ENCODE results near the gene PDLIM3.

PDLIM3 gene, protein sequence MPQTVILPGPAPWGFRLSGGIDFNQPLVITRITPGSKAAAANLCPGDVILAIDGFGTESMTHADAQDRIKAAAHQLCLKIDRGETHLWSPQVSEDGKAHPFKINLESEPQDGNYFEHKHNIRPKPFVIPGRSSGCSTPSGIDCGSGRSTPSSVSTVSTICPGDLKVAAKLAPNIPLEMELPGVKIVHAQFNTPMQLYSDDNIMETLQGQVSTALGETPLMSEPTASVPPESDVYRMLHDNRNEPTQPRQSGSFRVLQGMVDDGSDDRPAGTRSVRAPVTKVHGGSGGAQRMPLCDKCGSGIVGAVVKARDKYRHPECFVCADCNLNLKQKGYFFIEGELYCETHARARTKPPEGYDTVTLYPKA

DNA sequence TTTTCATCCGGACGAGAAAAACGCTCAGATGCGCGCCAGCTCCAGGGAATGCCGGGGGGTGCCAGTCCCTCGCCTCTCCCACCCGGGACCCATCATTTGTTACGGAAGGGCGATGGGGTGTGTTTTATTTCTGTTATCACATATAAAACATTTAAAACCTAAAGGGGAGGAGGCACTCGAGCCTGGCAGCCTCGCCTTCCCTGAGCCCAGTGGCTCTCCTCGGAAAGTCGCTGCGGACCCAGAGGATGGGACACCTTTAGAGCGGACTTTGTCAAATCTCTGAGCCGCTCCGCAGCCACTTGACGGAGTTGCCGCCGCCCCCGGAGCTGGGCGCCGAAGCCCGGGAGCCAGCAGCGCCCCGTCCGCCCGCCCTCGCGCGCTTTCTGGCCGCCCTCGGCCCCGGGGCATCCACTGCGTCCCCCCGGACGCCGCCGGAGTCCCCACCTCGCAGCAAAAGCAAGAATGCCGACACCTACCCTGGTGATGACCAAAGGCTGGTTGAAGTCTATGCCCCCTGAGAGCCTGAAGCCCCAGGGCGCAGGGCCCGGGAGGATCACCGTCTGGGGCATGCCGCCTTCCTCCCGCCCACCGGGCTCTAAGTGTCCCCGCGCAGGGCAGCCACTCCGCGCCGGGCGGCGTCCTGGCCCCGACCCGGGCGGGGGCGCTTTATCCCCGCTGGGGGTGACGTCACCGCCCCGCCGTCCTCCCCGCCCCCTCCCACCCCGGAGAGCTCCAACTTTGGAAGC is at the start of gene PDLIM3:
TSS of gene PDLIM3 (minus strand) at position 642 of the 746 bp plus-strand sequence. CDS start at position 569, 73 bp downstream.
- Histone ChIP-seq H3K27me3 (ENCODE audit: control insufficient read depth, low read length) (peaks cover 27% of the 10 kb centered on the region), H3K27ac (ENCODE audit: low read depth, low read length) (no peak within 1 kb of the TSS), H3K36me3 (ENCODE audit: control insufficient read depth, low read length) (no peaks in the 10 kb centered on the region), H3K4me3 (ENCODE audit: low read length) (no peak within 1 kb of the TSS), H3K4me1 (ENCODE audit: control insufficient read depth, low read length) (no peaks in the 10 kb centered on the region), H3K4me2 (ENCODE audit: low read length) (no peak within 1 kb of the TSS), H3K9me3 (ENCODE audit: control insufficient read depth, insufficient read depth, low read length) (no peaks in the 10 kb centered on the region), H3F3A (ENCODE audit: control insufficient read depth, insufficient read depth) (no peaks in the 10 kb centered on the region), H3K79me2 (ENCODE audit: control insufficient read depth, low read length) (no peaks in the 10 kb centered on the region), H3K9me2 (replicated peaks; ENCODE audit: control insufficient read depth, low read length) (no peaks in the 10 kb centered on the region), H4K20me1 (ENCODE audit: control insufficient read depth, insufficient read depth, low read depth, low read length) (no peaks in the 10 kb centered on the region)
- TF ChIP-seq EZH2phosphoT487 (IDR thresholded peaks at IDR 0.05; ENCODE audit: borderline replicate concordance, low read length) = no peak
- TF ChIP-seq, protein P1, sequence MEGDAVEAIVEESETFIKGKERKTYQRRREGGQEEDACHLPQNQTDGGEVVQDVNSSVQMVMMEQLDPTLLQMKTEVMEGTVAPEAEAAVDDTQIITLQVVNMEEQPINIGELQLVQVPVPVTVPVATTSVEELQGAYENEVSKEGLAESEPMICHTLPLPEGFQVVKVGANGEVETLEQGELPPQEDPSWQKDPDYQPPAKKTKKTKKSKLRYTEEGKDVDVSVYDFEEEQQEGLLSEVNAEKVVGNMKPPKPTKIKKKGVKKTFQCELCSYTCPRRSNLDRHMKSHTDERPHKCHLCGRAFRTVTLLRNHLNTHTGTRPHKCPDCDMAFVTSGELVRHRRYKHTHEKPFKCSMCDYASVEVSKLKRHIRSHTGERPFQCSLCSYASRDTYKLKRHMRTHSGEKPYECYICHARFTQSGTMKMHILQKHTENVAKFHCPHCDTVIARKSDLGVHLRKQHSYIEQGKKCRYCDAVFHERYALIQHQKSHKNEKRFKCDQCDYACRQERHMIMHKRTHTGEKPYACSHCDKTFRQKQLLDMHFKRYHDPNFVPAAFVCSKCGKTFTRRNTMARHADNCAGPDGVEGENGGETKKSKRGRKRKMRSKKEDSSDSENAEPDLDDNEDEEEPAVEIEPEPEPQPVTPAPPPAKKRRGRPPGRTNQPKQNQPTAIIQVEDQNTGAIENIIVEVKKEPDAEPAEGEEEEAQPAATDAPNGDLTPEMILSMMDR (IDR thresholded peaks at IDR 0.05; ENCODE audit: low read depth, low read length, poor library complexity, severe bottlenecking) = no peak

DNA sequence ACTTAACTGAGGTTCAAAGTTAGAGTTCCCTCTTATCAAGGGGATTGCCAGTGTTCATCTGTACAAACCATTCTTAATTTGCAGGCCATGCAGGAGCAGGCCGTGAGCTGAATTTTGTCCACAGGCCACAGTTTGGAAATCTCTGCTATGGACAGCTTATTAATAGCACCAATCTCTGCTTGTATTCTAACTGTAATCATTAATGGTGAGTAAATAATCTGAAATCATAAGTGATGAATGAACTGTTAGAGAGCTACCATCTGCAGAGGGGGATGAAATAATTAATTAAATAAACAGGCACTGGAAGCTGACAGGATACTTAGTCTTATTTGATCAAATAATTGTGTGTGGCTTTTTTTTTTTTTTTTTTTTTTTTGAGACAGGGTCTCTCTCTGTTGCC is 48.5 kb upstream of the PDLIM3 start:
- Histone ChIP-seq H3K9me2 (replicated peaks; ENCODE audit: control insufficient read depth, low read length) (no peaks in the 10 kb centered on the region), H4K20me1 (ENCODE audit: control insufficient read depth, insufficient read depth, low read depth, low read length) (no peaks in the 10 kb centered on the region), H3K36me3 (ENCODE audit: control insufficient read depth, low read length) (no peaks in the 10 kb centered on the region), H3K27ac (ENCODE audit: low read depth, low read length) (no peak overlapping the region), H3K4me2 (ENCODE audit: low read length) (no peak overlapping the region), H3F3A (ENCODE audit: control insufficient read depth, insufficient read depth) (no peaks in the 10 kb centered on the region), H3K4me1 (ENCODE audit: control insufficient read depth, low read length) (peaks cover 7% of the 10 kb centered on the region; the same call in 1 of the 2 replicates), H3K9me3 (ENCODE audit: control insufficient read depth, insufficient read depth, low read length) (no peaks in the 10 kb centered on the region), H3K4me3 (ENCODE audit: low read length) (no peak overlapping the region), H3K79me2 (ENCODE audit: control insufficient read depth, low read length) (no peaks in the 10 kb centered on the region), H3K27me3 (ENCODE audit: control insufficient read depth, low read length) (peaks cover 29% of the 10 kb centered on the region)
- TF ChIP-seq, protein P1 (IDR thresholded peaks at IDR 0.05; ENCODE audit: low read depth, low read length, poor library complexity, severe bottlenecking) = no peak
- TF ChIP-seq EZH2phosphoT487 (IDR thresholded peaks at IDR 0.05; ENCODE audit: borderline replicate concordance, low read length) = no peak

- H3K27ac ChIP-seq (ENCODE audit: low read depth, low read length) = no peak overlapping the region
- H3F3A ChIP-seq (ENCODE audit: control insufficient read depth, insufficient read depth) = no peaks in the 10 kb centered on the region
- no peaks in the 10 kb centered on the region for H3K9me2 ChIP-seq (replicated peaks; ENCODE audit: control insufficient read depth, low read length)
- no peaks in the 10 kb centered on the region for H4K20me1 ChIP-seq (ENCODE audit: control insufficient read depth, insufficient read depth, low read depth, low read length)
- no peaks in the 10 kb centered on the region for H3K36me3 ChIP-seq (ENCODE audit: control insufficient read depth, low read length)
- no peak overlapping the region for H3K4me3 ChIP-seq (ENCODE audit: low read length)
- no peak for TF ChIP-seq EZH2phosphoT487 (IDR thresholded peaks at IDR 0.05; ENCODE audit: borderline replicate concordance, low read length)
- TF ChIP-seq, protein P1 (IDR thresholded peaks at IDR 0.05; ENCODE audit: low read depth, low read length, poor library complexity, severe bottlenecking) = no peak
- peaks cover 7% of the 10 kb centered on the region; the same call in 1 of the 2 replicates for H3K4me1 ChIP-seq (ENCODE audit: control insufficient read depth, low read length)
- H3K79me2 ChIP-seq (ENCODE audit: control insufficient read depth, low read length) = no peaks in the 10 kb centered on the region
- H3K4me2 ChIP-seq (ENCODE audit: low read length) = no peak overlapping the region
- peaks cover 23% of the 10 kb centered on the region for H3K27me3 ChIP-seq (ENCODE audit: control insufficient read depth, low read length)
- no peaks in the 10 kb centered on the region for H3K9me3 ChIP-seq (ENCODE audit: control insufficient read depth, insufficient read depth, low read length)
These were observed 47.5 kb upstream of the PDLIM3 start for GRCh38 chr4:185582651-185583400.

Data from DOHH2 (cell line).